ENCODE results near the gene ALOXE3. TPM values are rescaled to one million over a fixed set of nuclear protein-coding genes. Genes with fewer than 3 reads are reported as not detected.

The ALOXE3 gene
- total RNA-seq, 2 experiments from 2014 or later: 0.09 TPM; not detected in 1

DNA sequence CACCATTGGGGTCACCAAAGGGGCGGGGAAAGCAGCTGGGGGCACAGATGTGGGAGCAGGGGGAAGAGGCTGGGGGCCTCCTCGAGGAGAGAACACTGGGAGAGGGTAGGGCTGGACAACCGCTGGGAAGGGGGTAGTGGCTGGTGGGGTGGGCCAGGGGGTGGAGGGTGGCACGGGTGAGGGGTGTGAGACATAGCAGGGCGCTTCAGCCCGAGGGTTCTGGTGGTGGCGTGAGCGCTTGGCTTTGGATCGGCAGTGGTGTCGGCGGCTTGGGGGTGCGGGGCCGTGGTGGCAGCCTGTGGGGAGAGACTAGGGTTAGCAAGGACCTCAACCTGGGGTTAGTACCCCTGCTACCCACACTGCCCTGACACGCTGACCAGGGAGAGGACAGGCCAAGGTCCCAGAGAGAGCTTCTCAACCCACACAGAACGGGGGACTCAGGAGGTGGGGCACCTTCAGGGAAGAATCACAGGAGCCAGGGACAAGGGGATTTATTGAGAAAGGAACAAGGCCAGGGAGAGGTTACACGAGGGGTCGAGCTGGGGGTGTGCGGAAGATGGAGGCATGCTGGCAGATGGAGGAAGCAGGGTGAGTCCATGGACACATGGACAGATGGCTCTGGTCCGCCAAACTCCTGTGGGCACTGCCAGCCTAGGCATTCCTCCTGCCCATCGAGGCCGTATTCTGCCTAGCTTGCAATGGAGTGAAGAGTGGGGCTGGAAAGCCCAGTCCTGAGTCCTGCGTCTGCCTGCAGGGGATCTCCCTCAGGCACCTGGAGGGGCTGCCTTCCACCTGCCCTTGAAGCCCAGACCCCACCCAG is 25.5 kb upstream of the ALOXE3 start:
- DNase-seq (no peak), ATAC-seq (no peak)
- Mint-ChIP-seq H3K27ac (no peak overlapping the region), H3K9me3 (no peaks in the 10 kb centered on the region), H3K4me3 (no peak overlapping the region), H3K27me3 (no peaks in the 10 kb centered on the region), H3K36me3 (ENCODE audit: low read depth) (peaks cover 59% of the 10 kb centered on the region), H3K4me1 (ENCODE audit: low read depth) (no peaks in the 10 kb centered on the region)
- TF ChIP-seq, protein P1, sequence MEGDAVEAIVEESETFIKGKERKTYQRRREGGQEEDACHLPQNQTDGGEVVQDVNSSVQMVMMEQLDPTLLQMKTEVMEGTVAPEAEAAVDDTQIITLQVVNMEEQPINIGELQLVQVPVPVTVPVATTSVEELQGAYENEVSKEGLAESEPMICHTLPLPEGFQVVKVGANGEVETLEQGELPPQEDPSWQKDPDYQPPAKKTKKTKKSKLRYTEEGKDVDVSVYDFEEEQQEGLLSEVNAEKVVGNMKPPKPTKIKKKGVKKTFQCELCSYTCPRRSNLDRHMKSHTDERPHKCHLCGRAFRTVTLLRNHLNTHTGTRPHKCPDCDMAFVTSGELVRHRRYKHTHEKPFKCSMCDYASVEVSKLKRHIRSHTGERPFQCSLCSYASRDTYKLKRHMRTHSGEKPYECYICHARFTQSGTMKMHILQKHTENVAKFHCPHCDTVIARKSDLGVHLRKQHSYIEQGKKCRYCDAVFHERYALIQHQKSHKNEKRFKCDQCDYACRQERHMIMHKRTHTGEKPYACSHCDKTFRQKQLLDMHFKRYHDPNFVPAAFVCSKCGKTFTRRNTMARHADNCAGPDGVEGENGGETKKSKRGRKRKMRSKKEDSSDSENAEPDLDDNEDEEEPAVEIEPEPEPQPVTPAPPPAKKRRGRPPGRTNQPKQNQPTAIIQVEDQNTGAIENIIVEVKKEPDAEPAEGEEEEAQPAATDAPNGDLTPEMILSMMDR (IDR thresholded peaks at IDR 0.05): no peak
- POLR2A ChIA-PET: interaction anchor here (1.1 to 22.8 kb wide), 3 partner anchors 13 to 106 kb away, joined by 3 to 476 read pairs (median 228); partner anchors contain the start of genes PER1 and VAMP2
- CTCF ChIA-PET: no interaction called here
- intact Hi-C loops (cut with micrococcal nuclease): no loop called here

GRCh38 chr17:8142887-8143580 is 24.7 kb upstream of the ALOXE3 start:
- H3K9me3 Mint-ChIP-seq: no peaks in the 10 kb centered on the region
- CTCF ChIA-PET: no interaction called here
- ATAC-seq: no peak
- intact Hi-C loops (cut with micrococcal nuclease): no loop called here
- no peak overlapping the region for H3K27ac Mint-ChIP-seq
- no peak for DNase-seq
- H3K4me3 Mint-ChIP-seq: no peak overlapping the region
- H3K4me1 Mint-ChIP-seq (ENCODE audit: low read depth): no peaks in the 10 kb centered on the region
- peaks cover 52% of the 10 kb centered on the region for H3K36me3 Mint-ChIP-seq (ENCODE audit: low read depth)
- POLR2A ChIA-PET: interaction anchor here (0.6 to 22.8 kb wide), 5 partner anchors 13 to 107 kb away, joined by 3 to 476 read pairs (median 66); partner anchors contain the start of genes PER1 and VAMP2
- H3K27me3 Mint-ChIP-seq: no peaks in the 10 kb centered on the region
- TF ChIP-seq, protein P1 (IDR thresholded peaks at IDR 0.05): no peak

- POLR2A ChIA-PET: interaction anchor here (5.8 to 12.8 kb wide), 2 partner anchors 14 to 31 kb away, joined by 66 to 228 read pairs; partner anchors contain the start of genes PER1 and VAMP2
- Mint-ChIP-seq H3K9me3 (no peaks in the 10 kb centered on the region), H3K36me3 (ENCODE audit: low read depth) (peaks cover 46% of the 10 kb centered on the region), H3K4me1 (ENCODE audit: low read depth) (no peaks in the 10 kb centered on the region), H3K27me3 (no peaks in the 10 kb centered on the region), H3K27ac (no peak overlapping the region), H3K4me3 (no peak overlapping the region)
- CTCF ChIA-PET: interaction anchor here (1.0 to 9.0 kb wide), 3 partner anchors 8 to 23 kb away, joined by 3 to 63 read pairs (median 4); partner anchors contain the start of gene ALOXE3
- TF ChIP-seq, protein P1 (IDR thresholded peaks at IDR 0.05): no peak
- intact Hi-C loops (cut with micrococcal nuclease): no loop called here
- no peak for ATAC-seq
- DNase-seq: no peak
These were observed 24.0 kb upstream of the ALOXE3 start for GRCh38 chr17:8142158-8142886.

DNA sequence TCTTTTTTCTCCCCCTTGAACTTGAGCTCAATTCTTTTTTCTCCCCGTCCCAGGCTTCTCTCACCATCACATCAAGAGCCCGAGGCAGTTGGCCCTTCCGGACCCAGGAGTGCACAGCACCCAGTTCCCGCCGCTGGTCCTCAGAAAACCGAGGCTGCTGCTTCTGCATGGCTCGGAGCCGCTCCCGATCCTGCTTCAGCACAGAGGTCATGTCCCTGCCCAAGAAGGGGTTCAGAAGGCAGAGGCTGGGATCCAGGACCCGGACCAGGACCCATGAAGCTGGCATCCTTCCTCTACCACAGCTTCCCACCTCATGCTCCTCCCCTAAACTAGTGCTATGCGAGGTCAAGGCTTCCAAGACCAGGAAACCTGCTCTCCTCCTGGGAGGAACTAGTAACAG is 23.4 kb upstream of the ALOXE3 start:
- no peak overlapping the region for H3K4me3 Mint-ChIP-seq
- DNase-seq: no peak
- no peaks in the 10 kb centered on the region for H3K4me1 Mint-ChIP-seq (ENCODE audit: low read depth)
- ChIA-PET POLR2A (interaction anchor here (1.2 to 12.8 kb wide), 4 partner anchors 15 to 44 kb away, joined by 3 to 228 read pairs (median 44); partner anchors contain the start of genes ALOXE3, PER1 and VAMP2), CTCF (interaction anchor here (1.0 to 9.0 kb wide), 4 partner anchors 9 to 32 kb away, joined by 3 to 63 read pairs (median 4); partner anchors contain the start of gene ALOXE3)
- H3K36me3 Mint-ChIP-seq (ENCODE audit: low read depth): peaks cover 42% of the 10 kb centered on the region
- H3K27me3 Mint-ChIP-seq: peaks cover 1% of the 10 kb centered on the region
- TF ChIP-seq, protein P1 (IDR thresholded peaks at IDR 0.05): no peak
- no peak overlapping the region for H3K27ac Mint-ChIP-seq
- H3K9me3 Mint-ChIP-seq: no peaks in the 10 kb centered on the region
- ATAC-seq: no peak
- intact Hi-C loops (cut with micrococcal nuclease): no loop called here
